IMR-90 (cell line): Measurements from ENCODE around the gene GRAMD1B. TPM values are rescaled to one million over a fixed set of nuclear protein-coding genes. Genes with fewer than 3 reads are reported as not detected.

Experiments
- ATAC-seq: fragments of 200-7000 bp; cut with Tn5 transposase; 2 replicates; pipeline ENCODE4 v1.9.1; 2020; ENCODE audit warnings: low read depth, mild to moderate bottlenecking, moderate library complexity
- BruUV-seq: library from RNA; stranded (reverse); fragments of 400-500 nt; replicated peaks from 2 replicates; lab custom pipeline; 2021; lab: Mats Ljungman, UMichigan
- CTCF ChIA-PET: fragments of 300-600 bp; formaldehyde crosslinking; extraction: SDS; loops from one replicate; lab custom pipeline; 2021; ENCODE audit warnings: antibody characterized with exemption; lab: Yijun Ruan, JAX
- POLR2A ChIA-PET: fragments of 300-600 bp; sonication (Branson Sonifier 250); formaldehyde crosslinking; loops from one replicate; lab custom pipeline; 2022; ENCODE audit warnings: antibody characterized with exemption; ENCODE audit not compliant: unreplicated experiment; lab: Charles Lee
- DNase-seq: peaks from one replicate; pipeline ENCODE4 v3.0.0; 2013
- H2AFZ ChIP-seq: replicated peaks from 2 replicates; pipeline ENCODE3; 2013; ENCODE audit warnings: low read length, mild to moderate bottlenecking; ENCODE audit not compliant: poor library complexity
- H2AK5ac ChIP-seq: 2 replicates; pipeline ENCODE4 v1.6.1; 2013; ENCODE audit warnings: low read depth, low read length, inconsistent platforms
- H2AK9ac ChIP-seq: replicated peaks from 2 replicates; pipeline ENCODE3; 2013; ENCODE audit warnings: mild to moderate bottlenecking, low read depth, low read length, moderate library complexity; ENCODE audit not compliant: poor library complexity
- H2BK120ac ChIP-seq: 2 replicates; pipeline ENCODE4 v1.6.1; 2013; ENCODE audit warnings: low read depth, low read length, inconsistent platforms
- H2BK15ac ChIP-seq: 3 replicates; pipeline ENCODE4 v1.6.1; 2013; ENCODE audit warnings: low read depth, low read length, inconsistent platforms
- H2BK20ac ChIP-seq: 2 replicates; pipeline ENCODE4 v1.6.1; 2013; ENCODE audit warnings: low read depth, mild to moderate bottlenecking, inconsistent platforms, low read length, moderate library complexity
- H2BK5ac ChIP-seq: 2 replicates; pipeline ENCODE4 v1.6.1; 2013; ENCODE audit warnings: mild to moderate bottlenecking, low read depth, low read length, inconsistent platforms; ENCODE audit not compliant: poor library complexity, severe bottlenecking
- H3K14ac ChIP-seq: replicated peaks from 2 replicates; pipeline ENCODE4 v1.6.1; 2013; ENCODE audit warnings: low read depth, low read length, inconsistent platforms
- H3K18ac ChIP-seq: 2 replicates; pipeline ENCODE4 v1.6.1; 2013; ENCODE audit warnings: low read depth, low read length, control low read depth
- H3K23ac ChIP-seq: 2 replicates; pipeline ENCODE4 v1.6.1; 2013; ENCODE audit warnings: low read depth, low read length, inconsistent platforms
- H3K27ac ChIP-seq: 2 replicates; pipeline ENCODE4 v1.5.1; 2013; ENCODE audit warnings: mild to moderate bottlenecking, control low read depth, low read length; ENCODE audit not compliant: insufficient read depth
- H3K27me3 ChIP-seq: 2 replicates; pipeline ENCODE4 v1.6.1; 2013; ENCODE audit warnings: low read length; ENCODE audit not compliant: control insufficient read depth, insufficient read depth
- H3K36me3 ChIP-seq: 2 replicates; pipeline ENCODE4 v1.6.1; 2013; ENCODE audit warnings: low read length, mixed read lengths; ENCODE audit not compliant: control insufficient read depth, insufficient read depth
- H3K4ac ChIP-seq: 2 replicates; pipeline ENCODE4 v1.6.1; 2013; ENCODE audit warnings: low read depth, low read length, inconsistent platforms
- H3K4me1 ChIP-seq: 2 replicates; pipeline ENCODE4 v1.6.1; 2013; ENCODE audit warnings: low read length, mixed read lengths; ENCODE audit not compliant: control insufficient read depth, insufficient read depth
- H3K4me2 ChIP-seq: 2 replicates; pipeline ENCODE4 v1.6.1; 2013; ENCODE audit warnings: low read depth, mild to moderate bottlenecking, control low read depth, low read length, moderate library complexity
- H3K4me3 ChIP-seq: 2 replicates; pipeline ENCODE4 v1.5.1; 2013; ENCODE audit warnings: low read depth, mild to moderate bottlenecking, control low read depth, low read length, moderate library complexity; ENCODE audit not compliant: insufficient read depth
- H3K56ac ChIP-seq: 2 replicates; pipeline ENCODE4 v1.6.1; 2013; ENCODE audit warnings: low read length, inconsistent platforms; ENCODE audit not compliant: insufficient read depth; ENCODE audit errors: extremely low read depth
- H3K79me1 ChIP-seq, 2 experiments: 2 replicates each; pipeline ENCODE4 v1.6.1; 2013; ENCODE audit warnings: low read length in 2 of 2, inconsistent platforms in 1 of 2, low read depth in 1 of 2
- H3K9ac ChIP-seq: 2 replicates; pipeline ENCODE4 v1.6.1; 2013; ENCODE audit warnings: low read depth, low read length, control low read depth
- H3K9me1 ChIP-seq: 2 replicates; pipeline ENCODE4 v1.6.1; 2013; ENCODE audit warnings: low read length, inconsistent platforms; ENCODE audit not compliant: insufficient read depth
- H3K9me3 ChIP-seq: 2 replicates; pipeline ENCODE4 v1.6.1; 2013; ENCODE audit warnings: low read length; ENCODE audit not compliant: control insufficient read depth, insufficient read depth
- H4K20me1 ChIP-seq: 2 replicates; pipeline ENCODE4 v1.6.1; 2013; ENCODE audit warnings: low read length, inconsistent platforms; ENCODE audit not compliant: insufficient read depth
- H4K5ac ChIP-seq: 2 replicates; pipeline ENCODE4 v1.6.1; 2013; ENCODE audit warnings: mild to moderate bottlenecking, low read depth, low read length, control low read depth
- H4K8ac ChIP-seq, 2 experiments: 2 replicates each; pipeline ENCODE4 v1.6.1; 2013; ENCODE audit warnings: low read depth in 2 of 2, low read length in 2 of 2, control low read depth in 1 of 2, inconsistent platforms in 1 of 2
- H4K91ac ChIP-seq: 2 replicates; pipeline ENCODE4 v1.6.1; 2013; ENCODE audit warnings: low read depth, low read length, inconsistent platforms; ENCODE audit not compliant: insufficient read depth
- BHLHE40 ChIP-seq: fragments of 150-350 bp; IDR thresholded peaks from 2 replicates; pipeline ENCODE4 v1.6.1; 2016; ENCODE audit warnings: mild to moderate bottlenecking, low read depth, low read length
- CEBPB ChIP-seq: IDR thresholded peaks from 2 replicates; pipeline ENCODE4 v1.6.1; 2012; ENCODE audit warnings: low read depth, low read length, improper control_type of control experiment
- CHD1 ChIP-seq: IDR thresholded peaks from 2 replicates; pipeline ENCODE4 v1.6.1; 2012; ENCODE audit warnings: low read depth, low read length, improper control_type of control experiment
- CTCF ChIP-seq: conservative IDR thresholded peaks from 2 replicates; pipeline ENCODE4 v1.5.1; 2012; ENCODE audit warnings: mild to moderate bottlenecking, low read depth, low read length, improper control_type of control experiment
- FOS ChIP-seq: fragments of 150-350 bp; IDR thresholded peaks from 2 replicates; pipeline ENCODE4 v1.6.1; 2016; ENCODE audit warnings: low read depth, low read length
- MAFK ChIP-seq: IDR thresholded peaks from 2 replicates; pipeline ENCODE4 v1.6.1; 2012; ENCODE audit warnings: low read depth, low read length, improper control_type of control experiment
- MAZ ChIP-seq: IDR thresholded peaks from 2 replicates; pipeline ENCODE4 v1.6.1; 2012; ENCODE audit warnings: low read depth, mild to moderate bottlenecking, low read length, improper control_type of control experiment, moderate library complexity, borderline replicate concordance
- MXI1 ChIP-seq: IDR thresholded peaks from 2 replicates; pipeline ENCODE4 v1.6.1; 2012; ENCODE audit warnings: low read depth, mild to moderate bottlenecking, low read length, moderate library complexity, borderline replicate concordance
- NFE2L2 ChIP-seq: fragments of 150-350 bp; IDR thresholded peaks from 2 replicates; pipeline ENCODE4 v1.6.1; 2016; ENCODE audit warnings: low read depth, mild to moderate bottlenecking, low read length
- POLR2A ChIP-seq: IDR thresholded peaks from 2 replicates; pipeline ENCODE4 v1.6.1; 2012; ENCODE audit warnings: mild to moderate bottlenecking, low read depth, low read length
- RAD21 ChIP-seq: IDR thresholded peaks from 2 replicates; pipeline ENCODE4 v1.6.1; 2012; ENCODE audit warnings: low read length, improper control_type of control experiment
- RCOR1 ChIP-seq: IDR thresholded peaks from 2 replicates; pipeline ENCODE4 v1.6.1; 2012; ENCODE audit warnings: mild to moderate bottlenecking, low read length, improper control_type of control experiment; ENCODE audit not compliant: insufficient replicate concordance
- RFX5 ChIP-seq: IDR thresholded peaks from 2 replicates; pipeline ENCODE4 v1.8.0; 2012; ENCODE audit warnings: low read depth, mild to moderate bottlenecking, low read length, moderate library complexity
- SMC3 ChIP-seq: fragments of 150-350 bp; IDR thresholded peaks from 2 replicates; pipeline ENCODE4 v1.6.1; 2016; ENCODE audit warnings: low read depth, mild to moderate bottlenecking, antibody characterized with exemption, low read length, moderate library complexity
- USF2 ChIP-seq: fragments of 150-350 bp; IDR thresholded peaks from 2 replicates; pipeline ENCODE4 v1.6.1; 2017; ENCODE audit warnings: mild to moderate bottlenecking, antibody characterized with exemption, low read length, low read depth
- WGBS, 2 experiments: methylation state at CpG; one replicate each; pipeline versions ENCODE4 v1.1.5 to v1.1.7; 2013; ENCODE audit warnings: missing lambda C conversion rate in 2 of 2; ENCODE audit not compliant: insufficient read length in 1 of 2; ENCODE audit errors: extremely low coverage in 2 of 2; 5-methylcytosine and 5-hydroxymethylcytosine counted together
- dilution Hi-C: fragments of 300-500 bp; cut with HindIII; formaldehyde crosslinking; loops from one replicate; pipeline ENCODE4 v1.14.3; 2018; ENCODE audit warnings: low sequenced_read_pairs; ENCODE audit not compliant: unreplicated experiment
- in situ Hi-C: fragments of 300-500 bp; cut with MboI; formaldehyde crosslinking; loops from 3 replicates; pipeline ENCODE4 v1.14.3; 2019; ENCODE audit warnings: low sequenced_read_pairs, inconsistent platforms, mixed read lengths
- intact Hi-C: fragments of 100-400 bp; cut with micrococcal nuclease; formaldehyde crosslinking; loops from 2 replicates; pipeline ENCODE4 v1.10.0; 2022
- polyA plus RNA-seq, 3 experiments: library from polyadenylated mRNA; depleted of rRNA; stranded (reverse); fragments of >200 nt; gene quantifications; 2 replicates each; pipeline ENCODE4 v1.2.3, GENCODE V29; 2012; ENCODE audit warnings: low replicate concordance in 1 of 3
- total RNA-seq: library from RNA; depleted of rRNA; stranded (reverse); fragments of >200 nt; gene quantifications from 2 replicates; pipeline ENCODE4 v1.2.3, GENCODE V29; 2012
- TF ChIP-seq, protein P1 (sequence below): fragments of 150-350 bp; IDR thresholded peaks from 2 replicates; pipeline ENCODE4 v1.6.1; 2016; ENCODE audit warnings: low read depth, mild to moderate bottlenecking, low read length, moderate library complexity, borderline replicate concordance

The GRAMD1B gene
- total and polyA plus RNA-seq, 2 of the 4 experiments (the other 2 are of a cell fraction) = 7.1 to 7.2 TPM

GRCh38 chr11:123569393-123569792 lies 139.3 kb downstream of the GRAMD1B start:
- dilution Hi-C loops (no loop called here), in situ Hi-C loops (loop anchor here (5.0 kb wide), 1 partner anchor 48 kb away; no protein-coding TSS in a partner anchor), intact Hi-C loops (no loop called here)
- Histone ChIP-seq H3K9me3 (no peaks in the 10 kb centered on the region), H3K36me3 (no peaks in the 10 kb centered on the region), H2BK20ac (no peak overlapping the region), H3K9ac (no peak overlapping the region), H3K18ac (no peak overlapping the region), H3K27ac (no peak overlapping the region), H3K23ac (no peak overlapping the region), H2AFZ (no peak overlapping the region), H2BK15ac (no peak overlapping the region), H4K91ac (no peak overlapping the region), H3K4ac (no peak overlapping the region), H3K79me1 (peaks cover 5 to 9% of the 10 kb centered on the region in 2 experiments; a peak in 3 of 4 replicates), H4K8ac (no peak overlapping the region), H3K4me1 (no peaks in the 10 kb centered on the region), H2BK5ac (no peak overlapping the region), H3K56ac (no peak overlapping the region), H4K5ac (no peak overlapping the region), H2BK120ac (no peak overlapping the region), H2AK5ac (no peak overlapping the region), H3K4me3 (no peak overlapping the region), H4K20me1 (0 out of 2 replicates have a peak, but pooled peaks cover 1% of the 10 kb centered on the region), H3K27me3 (no peaks in the 10 kb centered on the region), H2AK9ac (no peak overlapping the region), H3K9me1 (no peaks in the 10 kb centered on the region; the same call in 1 of the 2 replicates), H3K4me2 (no peak overlapping the region), H3K14ac (no peak overlapping the region)
- no peak for TF ChIP-seq USF2
- no peak for TF ChIP-seq FOS
- no peak for TF ChIP-seq MAZ
- no peak for TF ChIP-seq BHLHE40
- TF ChIP-seq MXI1 = no peak
- no peak for TF ChIP-seq RCOR1
- no peak for TF ChIP-seq NFE2L2
- TF ChIP-seq POLR2A = no peak
- no peak for TF ChIP-seq RAD21
- no peak for TF ChIP-seq CEBPB
- no peak for TF ChIP-seq MAFK
- TF ChIP-seq CHD1 = no peak
- TF ChIP-seq, protein P1, sequence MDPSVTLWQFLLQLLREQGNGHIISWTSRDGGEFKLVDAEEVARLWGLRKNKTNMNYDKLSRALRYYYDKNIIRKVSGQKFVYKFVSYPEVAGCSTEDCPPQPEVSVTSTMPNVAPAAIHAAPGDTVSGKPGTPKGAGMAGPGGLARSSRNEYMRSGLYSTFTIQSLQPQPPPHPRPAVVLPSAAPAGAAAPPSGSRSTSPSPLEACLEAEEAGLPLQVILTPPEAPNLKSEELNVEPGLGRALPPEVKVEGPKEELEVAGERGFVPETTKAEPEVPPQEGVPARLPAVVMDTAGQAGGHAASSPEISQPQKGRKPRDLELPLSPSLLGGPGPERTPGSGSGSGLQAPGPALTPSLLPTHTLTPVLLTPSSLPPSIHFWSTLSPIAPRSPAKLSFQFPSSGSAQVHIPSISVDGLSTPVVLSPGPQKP = no peak
- TF ChIP-seq SMC3 = no peak
- TF ChIP-seq CTCF = no peak
- no peak for TF ChIP-seq RFX5
- WGBS, 2 experiments = no CpG with 5 or more reads among the region's 5 CpGs
- DNase-seq = no peak
- no TSS peak for BruUV-seq
- POLR2A ChIA-PET = no interaction called here
- ATAC-seq = no peak
- CTCF ChIA-PET = no interaction called here
